SK-N-MC (cell line): Measurements from ENCODE around the gene COL6A1.

Source experiments
- EZH2 ChIP-seq: fragments of 200-600 bp; sonication (generic); IDR thresholded peaks from one replicate; pipeline ENCODE4 v1.6.1; 2017; ENCODE audit warnings: antibody characterized with exemption
- POLR2AphosphoS5 ChIP-seq: IDR thresholded peaks from 2 replicates; pipeline ENCODE4 v1.6.1; 2012; ENCODE audit warnings: mild to moderate bottlenecking, low read depth, low read length, borderline replicate concordance

- TF ChIP-seq POLR2AphosphoS5 = no peak
- no peak for TF ChIP-seq EZH2
These were observed 16.3 kb upstream of the COL6A1 start for GRCh38 chr21:45965084-45965809.
